Measurements from ENCODE around the gene RAD17.

DNA sequence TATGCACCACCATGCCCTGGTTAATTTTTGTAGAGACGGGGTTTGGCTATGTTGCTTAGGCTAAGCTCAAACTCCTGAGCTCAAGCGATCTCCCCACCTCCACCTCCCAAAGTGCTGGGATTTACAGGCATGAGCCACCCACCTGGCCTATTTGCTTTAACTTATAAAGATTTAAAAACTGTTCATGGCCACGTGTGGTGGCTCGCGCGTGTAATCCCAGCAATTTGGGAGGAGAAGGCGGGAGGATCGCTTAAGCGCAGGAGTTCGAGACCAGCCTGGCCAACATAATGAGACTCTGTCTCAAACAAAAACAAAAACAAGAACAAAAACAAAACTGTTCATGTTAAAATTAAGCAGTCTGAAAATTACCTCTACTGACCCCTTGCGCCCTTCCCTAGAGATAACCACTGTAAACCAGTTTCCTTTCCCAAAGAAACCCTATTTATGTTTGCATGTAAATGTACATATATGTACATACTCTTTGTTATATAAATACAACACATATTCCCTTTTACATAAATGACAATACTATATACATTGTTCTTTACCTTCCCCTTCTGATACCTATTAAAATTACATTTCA lies 1.8 kb upstream of the RAD17 start:
- TF ChIP-seq, protein P1, sequence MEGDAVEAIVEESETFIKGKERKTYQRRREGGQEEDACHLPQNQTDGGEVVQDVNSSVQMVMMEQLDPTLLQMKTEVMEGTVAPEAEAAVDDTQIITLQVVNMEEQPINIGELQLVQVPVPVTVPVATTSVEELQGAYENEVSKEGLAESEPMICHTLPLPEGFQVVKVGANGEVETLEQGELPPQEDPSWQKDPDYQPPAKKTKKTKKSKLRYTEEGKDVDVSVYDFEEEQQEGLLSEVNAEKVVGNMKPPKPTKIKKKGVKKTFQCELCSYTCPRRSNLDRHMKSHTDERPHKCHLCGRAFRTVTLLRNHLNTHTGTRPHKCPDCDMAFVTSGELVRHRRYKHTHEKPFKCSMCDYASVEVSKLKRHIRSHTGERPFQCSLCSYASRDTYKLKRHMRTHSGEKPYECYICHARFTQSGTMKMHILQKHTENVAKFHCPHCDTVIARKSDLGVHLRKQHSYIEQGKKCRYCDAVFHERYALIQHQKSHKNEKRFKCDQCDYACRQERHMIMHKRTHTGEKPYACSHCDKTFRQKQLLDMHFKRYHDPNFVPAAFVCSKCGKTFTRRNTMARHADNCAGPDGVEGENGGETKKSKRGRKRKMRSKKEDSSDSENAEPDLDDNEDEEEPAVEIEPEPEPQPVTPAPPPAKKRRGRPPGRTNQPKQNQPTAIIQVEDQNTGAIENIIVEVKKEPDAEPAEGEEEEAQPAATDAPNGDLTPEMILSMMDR (IDR thresholded peaks at IDR 0.05) = no peak
- TF ChIP-seq POLR2A (IDR thresholded peaks at IDR 0.05) = no peak
